ENCODE results near the gene STYX.

STYX gene

DNA sequence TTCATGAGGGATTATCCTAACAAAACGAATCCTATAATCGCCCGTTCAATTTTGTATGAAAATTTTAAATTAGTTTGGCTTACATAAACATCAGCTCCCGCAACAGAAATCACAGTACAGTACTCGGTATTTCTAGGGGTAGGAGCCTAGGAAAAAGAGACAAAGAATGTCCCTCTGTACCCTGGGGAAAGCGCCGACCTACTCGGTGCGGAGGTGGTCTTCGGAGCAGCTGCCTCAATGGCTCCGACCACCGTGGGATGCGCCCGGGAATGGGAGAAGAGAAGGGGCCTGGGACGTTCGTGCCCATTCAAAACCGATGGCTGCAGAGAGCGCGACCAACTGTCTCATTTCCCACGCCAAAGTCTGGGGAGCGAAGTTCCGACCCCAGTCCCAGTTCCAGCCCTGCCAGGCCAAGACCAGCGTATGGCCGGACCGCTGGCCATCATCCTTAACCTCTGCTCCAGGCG is 60.8 kb downstream of the STYX start:
- no peak for DNase-seq

DNA sequence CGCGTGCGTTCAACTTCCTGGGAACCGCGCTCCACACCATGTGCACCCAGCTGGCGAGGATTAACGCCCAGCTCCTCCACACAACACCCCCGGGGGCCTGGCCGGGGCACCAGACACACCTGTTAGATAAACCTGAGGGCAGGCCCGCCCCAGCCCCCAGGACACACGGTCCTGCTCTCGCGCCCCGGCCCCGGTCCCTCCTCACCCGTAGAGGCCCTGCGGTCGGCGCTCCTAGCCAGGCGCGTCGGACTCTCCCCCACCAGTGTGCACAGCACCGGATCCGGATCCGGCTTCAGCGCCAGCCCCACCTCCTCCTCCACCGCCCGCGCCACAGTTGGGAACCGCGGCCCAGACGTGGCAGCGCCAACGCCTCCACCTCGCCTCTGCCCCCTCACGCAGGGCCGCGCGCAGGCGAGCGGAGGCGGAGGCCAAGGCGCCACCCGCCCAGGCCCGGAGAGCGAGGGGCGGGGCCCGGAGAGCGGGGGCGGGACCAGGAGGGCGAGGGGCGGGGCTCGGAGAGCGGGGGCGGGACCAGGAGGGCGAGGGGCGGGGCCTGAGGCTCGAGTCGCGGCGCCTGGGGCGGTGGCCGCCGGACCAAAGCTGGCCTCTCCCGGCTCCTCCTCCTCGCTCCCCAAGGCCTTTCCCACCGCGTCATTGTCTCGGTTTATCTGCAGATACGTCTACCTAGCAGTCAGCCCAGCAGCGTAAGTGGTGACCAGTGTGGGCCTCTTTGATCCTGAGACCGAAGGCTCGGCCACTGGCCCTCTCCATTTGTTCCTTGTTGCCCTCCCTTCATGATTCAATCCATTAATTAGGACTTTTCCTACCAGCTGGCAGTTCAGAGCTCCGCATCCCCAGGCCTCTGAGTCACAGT is 61.5 kb downstream of the STYX start, which contains the start of gene GNPNAT1:
TSS of gene GNPNAT1 (minus strand) at position 385 of the 874 bp plus-strand sequence. CDS start 6,957 bp downstream, outside the sequence.
- DNase-seq: peak; percentile 91

DNA sequence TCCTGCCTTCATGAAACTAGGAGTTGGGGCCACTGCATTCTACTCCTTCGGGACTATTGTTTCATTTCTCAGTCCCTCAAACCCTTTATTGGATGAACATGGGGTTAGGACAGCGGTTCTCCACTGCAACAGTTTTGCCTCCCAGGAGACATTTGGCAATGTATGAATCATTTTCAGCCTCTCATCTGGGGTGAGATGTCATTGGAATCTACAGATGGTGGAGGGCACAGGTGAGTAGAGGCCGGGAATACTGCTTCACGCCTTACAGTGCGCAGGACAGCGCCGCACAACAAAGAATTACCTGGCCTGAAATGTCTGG is 62.1 kb downstream of the STYX start:
- DNase-seq: no peak

DNA sequence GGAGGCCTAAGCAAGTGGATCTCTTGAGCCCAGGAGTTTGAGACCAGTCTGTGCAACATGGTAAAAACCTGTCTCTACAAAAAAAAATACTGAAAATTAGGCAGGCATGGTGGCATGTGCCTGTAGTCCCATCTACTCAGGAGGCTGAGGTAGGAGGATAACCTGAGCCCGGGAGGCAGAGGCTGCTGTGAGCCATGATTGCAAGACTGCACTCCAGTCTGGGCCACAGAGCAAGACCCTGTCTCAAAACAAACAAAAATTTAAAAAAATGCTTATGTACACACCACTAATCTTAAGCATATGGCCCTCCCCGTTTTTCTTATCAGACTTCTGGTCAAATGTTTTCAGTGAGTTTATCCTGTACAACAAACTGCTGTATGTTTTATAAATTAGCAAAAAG is 63.1 kb downstream of the STYX start:
- DNase-seq: no peak

DNA sequence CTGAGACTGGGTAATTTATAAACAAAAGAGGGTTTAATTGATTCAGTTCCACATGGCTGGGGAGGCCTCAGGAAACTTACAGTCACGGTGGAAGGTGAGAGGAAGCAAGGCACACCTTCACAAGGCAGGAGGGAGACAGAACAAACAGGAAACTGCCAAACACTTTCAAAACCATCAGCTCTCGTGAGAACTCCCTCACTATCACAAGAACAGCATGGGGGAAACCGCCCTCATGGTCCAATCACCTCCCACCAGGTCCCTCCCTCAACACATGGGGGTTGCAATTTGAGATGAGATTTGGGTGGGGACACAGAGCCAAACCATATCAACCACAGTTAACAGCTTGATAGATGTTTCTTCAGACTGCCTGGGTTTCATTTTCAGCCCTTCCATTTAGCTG is 67.7 kb downstream of the STYX start:
- no peak for DNase-seq

DNA sequence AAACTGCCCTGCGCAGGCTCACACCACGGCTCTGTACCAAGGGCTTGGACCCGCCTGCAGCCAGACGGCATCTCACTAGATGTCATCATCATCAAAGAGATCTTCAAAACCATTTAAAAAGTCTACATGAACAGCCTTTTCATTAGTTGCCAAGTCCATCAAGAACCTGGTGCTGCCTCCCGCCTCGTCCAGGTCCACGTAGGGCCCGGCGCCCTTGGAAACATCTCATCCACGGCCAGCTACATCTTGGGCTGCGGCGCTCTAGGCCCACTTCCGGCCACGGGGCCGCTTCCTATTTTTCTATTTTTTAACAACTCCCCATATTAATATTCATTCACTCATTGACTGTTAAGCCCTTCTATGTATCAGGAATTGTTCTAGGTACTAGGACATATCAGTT is 68.9 kb downstream of the STYX start:
- DNase-seq: no peak

DNA sequence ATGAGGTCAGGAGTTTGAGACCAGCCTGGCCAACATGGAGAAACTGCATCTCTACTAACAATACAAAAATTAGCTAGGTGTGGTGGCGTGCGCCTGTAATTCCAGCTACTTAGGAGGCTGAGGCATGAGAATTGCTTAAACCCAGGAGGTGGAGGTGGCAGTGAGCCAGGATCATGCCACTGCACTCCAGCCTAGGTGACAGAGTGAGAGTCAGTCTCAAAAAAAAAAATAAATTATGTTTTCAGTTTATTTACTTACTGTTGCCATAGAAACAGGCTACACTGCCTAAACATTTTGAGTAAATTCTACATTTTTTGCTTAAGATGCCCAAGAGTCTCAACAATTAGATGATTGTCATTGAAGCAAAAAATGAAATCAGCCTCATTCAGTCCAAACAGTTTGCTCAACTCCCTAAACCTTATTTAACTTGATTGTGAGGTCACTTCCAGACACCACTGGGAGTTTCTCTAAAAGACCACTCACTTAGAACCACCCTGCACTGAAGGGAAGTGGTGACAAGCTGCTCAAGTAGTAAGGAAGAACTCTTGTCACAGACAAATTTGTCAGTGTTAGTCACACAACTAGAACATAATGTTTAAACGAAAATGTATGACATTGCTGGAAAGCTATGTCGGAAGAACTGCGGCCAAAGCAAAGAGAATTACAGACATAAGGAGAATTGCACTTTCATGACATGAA is 71.2 kb downstream of the STYX start:
- DNase-seq: no peak

DNA sequence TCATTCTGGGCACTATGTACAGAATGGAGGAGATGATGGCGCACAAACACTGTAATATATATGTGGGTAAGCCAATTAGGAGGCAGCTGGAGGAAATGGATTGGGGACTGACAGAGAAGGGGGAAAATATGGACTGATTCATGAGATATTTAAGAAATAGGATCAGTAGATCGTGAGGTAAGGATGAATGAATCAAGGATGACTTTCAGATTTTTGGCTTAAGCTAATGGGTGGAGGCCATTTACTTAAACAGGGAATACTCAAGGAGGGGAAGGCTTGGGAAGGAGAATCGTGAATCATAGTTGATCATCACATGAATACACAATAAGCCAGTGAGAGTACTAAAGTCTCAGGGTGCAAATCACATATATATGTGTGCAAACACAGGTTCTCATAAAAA is 72.6 kb downstream of the STYX start:
- DNase-seq: no peak

DNA sequence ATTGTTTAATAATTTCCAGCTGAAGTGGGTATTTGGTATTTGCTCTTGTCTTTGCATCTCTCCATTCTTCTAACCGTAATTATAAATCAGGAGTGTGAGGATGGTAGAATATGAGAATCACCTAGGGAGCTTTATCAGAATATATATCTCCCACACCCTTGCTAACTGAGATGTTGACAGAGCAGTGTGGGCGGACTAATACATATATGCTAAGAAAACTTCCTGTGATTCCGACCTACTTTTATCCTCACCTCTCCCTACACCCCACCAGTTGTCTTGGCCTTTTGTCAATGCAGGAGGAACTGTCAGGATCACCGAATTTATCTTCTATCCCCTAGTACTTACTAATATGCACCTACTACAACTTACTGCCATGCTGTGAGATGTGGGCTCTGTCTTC is 76.1 kb downstream of the STYX start:
- DNase-seq: no peak

DNA sequence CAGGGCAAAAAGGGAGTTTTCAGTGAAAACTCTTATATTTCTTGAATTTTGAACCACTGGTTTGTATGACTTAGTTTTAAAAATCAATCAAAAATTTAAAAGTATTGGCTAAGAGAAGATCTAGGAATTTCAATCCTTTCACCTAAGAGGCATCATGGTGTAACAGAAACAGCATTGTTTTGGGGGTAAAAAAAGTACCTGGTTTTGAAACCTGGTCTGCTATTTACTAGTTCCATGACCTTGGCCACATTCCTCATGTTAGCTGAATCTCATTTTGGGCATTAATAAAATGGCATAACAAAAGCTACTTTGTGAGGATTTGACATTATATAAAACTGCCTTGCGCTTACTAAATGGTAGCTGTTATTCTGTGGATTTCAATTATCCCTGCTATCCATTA is 78.1 kb downstream of the STYX start:
- no peak for DNase-seq

DNA sequence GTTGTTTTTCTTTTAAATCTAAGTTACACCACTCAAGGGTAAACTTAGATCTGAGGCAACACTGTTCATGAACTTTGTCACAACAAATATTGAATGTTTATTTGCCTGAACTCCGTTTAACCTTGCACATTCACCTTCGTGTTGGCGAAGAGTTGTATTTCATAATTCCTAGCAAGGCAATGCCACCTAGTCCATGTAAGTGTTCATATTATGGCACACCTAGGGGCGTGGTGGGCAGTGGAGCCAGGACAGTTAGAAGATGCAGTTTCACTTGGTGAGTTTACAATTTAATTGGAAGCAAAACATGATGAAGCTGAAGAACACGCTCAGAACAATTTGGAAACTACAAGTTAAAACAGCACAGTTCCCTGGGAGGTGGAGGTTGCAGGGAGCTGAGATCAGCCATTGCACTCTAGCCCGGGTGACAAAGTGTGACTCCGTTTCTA is 91.9 kb downstream of the STYX start:
- no peak for DNase-seq

DNA sequence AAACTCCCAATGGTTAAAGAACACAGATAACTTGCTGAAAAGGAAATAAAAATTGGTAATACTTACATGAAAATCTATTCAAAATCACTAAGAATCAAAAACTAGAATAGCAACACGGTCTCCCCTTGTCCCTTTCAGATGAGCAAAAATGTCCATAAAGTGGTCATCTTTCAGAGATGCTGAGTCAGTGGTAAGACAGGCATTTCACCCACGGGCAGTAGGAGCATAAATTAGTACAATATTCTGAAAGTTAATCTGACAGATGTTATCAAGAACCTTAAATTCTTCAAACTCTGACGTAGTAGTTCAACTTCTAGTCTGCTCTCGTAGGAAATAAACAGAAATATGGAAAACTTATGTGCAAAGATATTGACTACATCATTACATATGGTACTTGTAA is 94.5 kb downstream of the STYX start:
- DNase-seq: no peak

Measured in CD4-positive, alpha-beta T cell treated with Interleukin-1 beta for 1 hour (primary cell).